Mucosa of descending colon (tissue), 3 donors: ENCODE results near the gene WNT9A. TPM values are rescaled to one million over a fixed set of nuclear protein-coding genes. Genes with fewer than 3 reads are reported as not detected.

Source experiments
- ATAC-seq: fragments of 200-7000 bp; cut with Tn5 transposase; one replicate; pipeline ENCODE4 v1.9.1; 2020; ENCODE audit warnings: mild to moderate bottlenecking, moderate library complexity
- DNase-seq, 3 donors: peaks; one replicate each; pipeline ENCODE4 v3.0.0-alpha.2; 2020
- H3K36me3 ChIP-seq: fragments of 200-600 bp; one replicate; pipeline ENCODE4 v1.8.0; 2021; ENCODE audit warnings: low read depth, mild to moderate bottlenecking
- H3K4me1 ChIP-seq: fragments of 200-600 bp; one replicate; pipeline ENCODE4 v1.8.0; 2021; ENCODE audit warnings: low read depth, mild to moderate bottlenecking
- H3K4me3 ChIP-seq: fragments of 200-600 bp; one replicate; pipeline ENCODE4 v1.8.0; 2021; ENCODE audit warnings: mild to moderate bottlenecking
- H3K9me3 ChIP-seq: fragments of 200-600 bp; one replicate; pipeline ENCODE4 v1.8.0; 2021; ENCODE audit warnings: mild to moderate bottlenecking
- CTCF ChIP-seq: fragments of 200-600 bp; IDR thresholded peaks from one replicate; pipeline ENCODE4 v1.8.0; 2022; ENCODE audit warnings: antibody characterized with exemption, mild to moderate bottlenecking
- intact Hi-C, 2 donors: fragments of 100-400 bp; cut with DNase I in 1 of 2; cut with micrococcal nuclease in 1 of 2; formaldehyde crosslinking; loops; one replicate each; pipeline versions ENCODE4 v1.11.0 to v1.11.1; 2022; cut with DNase I, micrococcal nuclease
- total RNA-seq, 3 donors: library from RNA; stranded (reverse); fragmentation: NEBNext Ultra II Directional in 2 of 3; extraction: Animal tissue kit (Norgen Biotek cat#: 25700) in 2 of 3; gene quantifications; one replicate each; pipeline versions ENCODE4 v1.2.1 to v1.2.4, GENCODE V29; 2021 to 2023
- donor health status: DM: no; HTN: no; CAD: no; lungs with moderate emphysema.
- donor health status: DM: no; HTN: no; CAD: no.
- donor health status: DM: no; HTN: yes; CAD: no.

The WNT9A gene
- total RNA-seq, 3 donors from 2014 or later, result 1.7 to 12.7 (median 2.4) TPM

DNA sequence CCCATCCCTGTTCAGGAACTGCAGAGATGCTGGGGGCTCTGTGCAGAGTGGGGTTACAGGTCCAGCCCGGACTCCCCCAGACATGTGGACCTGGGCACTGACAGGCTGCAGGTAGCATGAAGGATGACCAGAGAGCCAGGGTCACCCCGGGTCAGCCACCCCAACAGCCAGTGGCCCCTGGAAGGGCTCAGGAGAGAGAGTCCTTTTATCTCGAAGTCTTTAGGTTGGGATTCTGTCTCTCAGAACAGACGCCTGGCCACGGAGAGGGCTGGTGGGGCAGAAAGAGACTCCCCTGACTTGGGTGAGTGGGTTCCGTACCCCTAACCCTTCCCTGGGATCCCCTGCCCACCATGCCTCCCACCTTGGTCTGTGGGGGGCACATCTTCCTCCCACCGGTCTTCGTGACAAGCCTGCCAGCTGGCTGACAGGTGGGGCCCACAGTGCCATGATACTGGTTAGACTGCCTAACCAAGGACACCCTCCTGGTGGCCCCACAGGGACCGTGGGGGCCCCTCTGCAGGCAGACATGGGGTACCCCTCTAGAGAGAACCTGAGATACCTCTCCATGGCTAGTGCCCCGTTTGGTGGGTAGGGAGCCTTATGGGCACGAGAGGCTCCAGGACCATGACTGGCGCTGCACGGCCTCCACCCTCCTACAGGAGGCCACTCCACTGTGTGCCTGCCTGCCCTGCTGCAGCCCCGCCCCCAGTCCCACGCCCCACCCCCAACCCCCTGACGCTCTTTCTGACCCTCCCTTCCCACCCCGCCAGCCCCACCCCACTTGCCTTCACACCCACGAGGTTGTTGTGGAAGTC, 24.2 kb downstream of the WNT9A start:
- no peak for ATAC-seq
- peak in 1 of 3 donors; percentile 39 for DNase-seq
- H3K4me1 ChIP-seq, result no peaks in the 10 kb centered on the region
- H3K36me3 ChIP-seq, result no peaks in the 10 kb centered on the region
- intact Hi-C loops, result no loop called here
- no peak overlapping the region for H3K4me3 ChIP-seq
- TF ChIP-seq CTCF, result no peak
- no peaks in the 10 kb centered on the region for H3K9me3 ChIP-seq

GRCh38 chr1:227922501-227923352, 25.0 kb downstream of the WNT9A start:
- ATAC-seq (no peak), DNase-seq (peak in 1 of 3 donors; percentile 25)
- no peak for TF ChIP-seq CTCF
- H3K4me3 ChIP-seq, result no peak overlapping the region
- no peaks in the 10 kb centered on the region for H3K9me3 ChIP-seq
- H3K4me1 ChIP-seq, result no peaks in the 10 kb centered on the region
- no peaks in the 10 kb centered on the region for H3K36me3 ChIP-seq
- intact Hi-C loops, result no loop called here

GRCh38 chr1:227921461-227922185, 26.1 kb downstream of the WNT9A start:
- Histone ChIP-seq H3K36me3 (no peaks in the 10 kb centered on the region), H3K4me1 (no peaks in the 10 kb centered on the region), H3K9me3 (no peaks in the 10 kb centered on the region), H3K4me3 (no peak overlapping the region)
- ATAC-seq (no peak), DNase-seq (peak in 1 of 3 donors; percentile 44)
- intact Hi-C loops, result no loop called here
- no peak for TF ChIP-seq CTCF

- Histone ChIP-seq H3K4me3 (no peak overlapping the region), H3K36me3 (no peaks in the 10 kb centered on the region)
- no peak for ATAC-seq
Measured at GRCh38 chr1:227920896-227921295, 26.8 kb downstream of the WNT9A start.

More at GRCh38 chr1:227920896-227921295, 26.8 kb downstream of the WNT9A start:
- no peak for TF ChIP-seq CTCF
- H3K9me3 ChIP-seq, result no peaks in the 10 kb centered on the region
- intact Hi-C loops, result no loop called here
- no peaks in the 10 kb centered on the region for H3K4me1 ChIP-seq
- peak in 1 of 3 donors; percentile 16 for DNase-seq
